Measurements from ENCODE around the gene VMP1. TPM values are rescaled to one million over a fixed set of nuclear protein-coding genes. Genes with fewer than 3 reads are reported as not detected.
"Not testable (repeated sequence)": the region's sequence is repeated elsewhere in the genome, so short reads cannot be mapped to it uniquely, and the experiment has no call there.

The VMP1 gene
- total RNA-seq, 1 donor from 2014 or later, result 62.6 TPM

GRCh38 chr17:59869941-59870218 lies 162.4 kb downstream of the VMP1 start:
- Mint-ChIP-seq H3K4me1 (no peaks in the 10 kb centered on the region), H3K4me3 (no peak overlapping the region), H3K36me3 (ENCODE audit: low read depth) (peaks cover 3% of the 10 kb centered on the region), H3K27me3 (ENCODE audit: low read depth) (no peaks in the 10 kb centered on the region), H3K9me3 (no peaks in the 10 kb centered on the region), H3K27ac (ENCODE audit: unreplicated experiment) (no peak overlapping the region)
- TF ChIP-seq CTCF (conservative IDR thresholded peaks at IDR 0.05), result no peak
- no peak for DNase-seq (ENCODE audit: low read depth, low spot score)

GRCh38 chr17:59870482-59870881 lies 163.0 kb downstream of the VMP1 start:
- no peaks in the 10 kb centered on the region for H3K9me3 Mint-ChIP-seq
- no peak for DNase-seq (ENCODE audit: low read depth, low spot score)
- H3K36me3 Mint-ChIP-seq (ENCODE audit: low read depth), result peaks cover 3% of the 10 kb centered on the region
- no peaks in the 10 kb centered on the region for H3K27me3 Mint-ChIP-seq (ENCODE audit: low read depth)
- TF ChIP-seq CTCF (conservative IDR thresholded peaks at IDR 0.05), result no peak
- no peaks in the 10 kb centered on the region for H3K4me1 Mint-ChIP-seq
- H3K27ac Mint-ChIP-seq (ENCODE audit: unreplicated experiment), result no peak overlapping the region
- no peak overlapping the region for H3K4me3 Mint-ChIP-seq

- DNase-seq (ENCODE audit: low read depth, low spot score), result no peak
- Mint-ChIP-seq H3K27me3 (ENCODE audit: low read depth) (no peaks in the 10 kb centered on the region), H3K27ac (ENCODE audit: unreplicated experiment) (no peak overlapping the region), H3K36me3 (ENCODE audit: low read depth) (peaks cover 6% of the 10 kb centered on the region), H3K9me3 (no peaks in the 10 kb centered on the region), H3K4me3 (no peak overlapping the region), H3K4me1 (no peaks in the 10 kb centered on the region)
- TF ChIP-seq CTCF (conservative IDR thresholded peaks at IDR 0.05), result no peak
These were observed 164.9 kb downstream of the VMP1 start for GRCh38 chr17:59872351-59872750.

GRCh38 chr17:59873414-59873813 lies 166.0 kb downstream of the VMP1 start:
- not testable (repeated sequence) for H3K27me3 Mint-ChIP-seq (ENCODE audit: low read depth); H3K27ac Mint-ChIP-seq (ENCODE audit: unreplicated experiment); H3K36me3 Mint-ChIP-seq (ENCODE audit: low read depth); DNase-seq (ENCODE audit: low read depth, low spot score); H3K4me1 Mint-ChIP-seq; H3K9me3 Mint-ChIP-seq; H3K4me3 Mint-ChIP-seq

- H3K27ac Mint-ChIP-seq (ENCODE audit: unreplicated experiment), result no peak overlapping the region
- no peaks in the 10 kb centered on the region for H3K4me1 Mint-ChIP-seq
- no peaks in the 10 kb centered on the region for H3K27me3 Mint-ChIP-seq (ENCODE audit: low read depth)
- H3K9me3 Mint-ChIP-seq, result no peaks in the 10 kb centered on the region
- no peak for TF ChIP-seq CTCF (conservative IDR thresholded peaks at IDR 0.05)
- no peak overlapping the region for H3K4me3 Mint-ChIP-seq
- no peak for DNase-seq (ENCODE audit: low read depth, low spot score)
- peaks cover 10% of the 10 kb centered on the region for H3K36me3 Mint-ChIP-seq (ENCODE audit: low read depth)
These were observed 166.9 kb downstream of the VMP1 start for GRCh38 chr17:59874376-59874775.

- Mint-ChIP-seq H3K9me3 (no peaks in the 10 kb centered on the region), H3K36me3 (ENCODE audit: low read depth) (peaks cover 14% of the 10 kb centered on the region), H3K4me3 (no peak overlapping the region)
These were observed 168.7 kb downstream of the VMP1 start for GRCh38 chr17:59876107-59876506.

More at GRCh38 chr17:59876107-59876506, 168.7 kb downstream of the VMP1 start:
- H3K27me3 Mint-ChIP-seq (ENCODE audit: low read depth), result no peaks in the 10 kb centered on the region
- H3K4me1 Mint-ChIP-seq, result no peaks in the 10 kb centered on the region
- DNase-seq (ENCODE audit: low read depth, low spot score), result no peak
- TF ChIP-seq CTCF (conservative IDR thresholded peaks at IDR 0.05), result no peak
- no peak overlapping the region for H3K27ac Mint-ChIP-seq (ENCODE audit: unreplicated experiment)

Measured in neural crest cell (in vitro differentiated cells).